Measurements from ENCODE around the gene CLTRN.

CLTRN gene

GRCh38 chrX:15579778-15580747, 84.5 kb downstream of the CLTRN start:
- DNase-seq (ENCODE audit: low read depth): no peak
- no peak overlapping the region for H3K4me3 ChIP-seq (ENCODE audit: low read depth, low read length)
- TF ChIP-seq, protein P1, sequence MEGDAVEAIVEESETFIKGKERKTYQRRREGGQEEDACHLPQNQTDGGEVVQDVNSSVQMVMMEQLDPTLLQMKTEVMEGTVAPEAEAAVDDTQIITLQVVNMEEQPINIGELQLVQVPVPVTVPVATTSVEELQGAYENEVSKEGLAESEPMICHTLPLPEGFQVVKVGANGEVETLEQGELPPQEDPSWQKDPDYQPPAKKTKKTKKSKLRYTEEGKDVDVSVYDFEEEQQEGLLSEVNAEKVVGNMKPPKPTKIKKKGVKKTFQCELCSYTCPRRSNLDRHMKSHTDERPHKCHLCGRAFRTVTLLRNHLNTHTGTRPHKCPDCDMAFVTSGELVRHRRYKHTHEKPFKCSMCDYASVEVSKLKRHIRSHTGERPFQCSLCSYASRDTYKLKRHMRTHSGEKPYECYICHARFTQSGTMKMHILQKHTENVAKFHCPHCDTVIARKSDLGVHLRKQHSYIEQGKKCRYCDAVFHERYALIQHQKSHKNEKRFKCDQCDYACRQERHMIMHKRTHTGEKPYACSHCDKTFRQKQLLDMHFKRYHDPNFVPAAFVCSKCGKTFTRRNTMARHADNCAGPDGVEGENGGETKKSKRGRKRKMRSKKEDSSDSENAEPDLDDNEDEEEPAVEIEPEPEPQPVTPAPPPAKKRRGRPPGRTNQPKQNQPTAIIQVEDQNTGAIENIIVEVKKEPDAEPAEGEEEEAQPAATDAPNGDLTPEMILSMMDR (IDR thresholded peaks at IDR 0.05; ENCODE audit: insufficient read depth, low read depth, low read length, missing control alignments): no peak
